ENCODE data around the gene CNIH1.
"Not testable (repeated sequence)": the region's sequence is repeated elsewhere in the genome, so short reads cannot be mapped to it uniquely, and the experiment has no call there.

Gene CNIH1

GRCh38 chr14:54387328-54387727, 53.8 kb downstream of the CNIH1 start:
- H3K27ac ChIP-seq = no peak overlapping the region
- TF ChIP-seq ZFX (IDR thresholded peaks at IDR 0.05; ENCODE audit: borderline replicate concordance) = no peak
- TF ChIP-seq, protein P1, sequence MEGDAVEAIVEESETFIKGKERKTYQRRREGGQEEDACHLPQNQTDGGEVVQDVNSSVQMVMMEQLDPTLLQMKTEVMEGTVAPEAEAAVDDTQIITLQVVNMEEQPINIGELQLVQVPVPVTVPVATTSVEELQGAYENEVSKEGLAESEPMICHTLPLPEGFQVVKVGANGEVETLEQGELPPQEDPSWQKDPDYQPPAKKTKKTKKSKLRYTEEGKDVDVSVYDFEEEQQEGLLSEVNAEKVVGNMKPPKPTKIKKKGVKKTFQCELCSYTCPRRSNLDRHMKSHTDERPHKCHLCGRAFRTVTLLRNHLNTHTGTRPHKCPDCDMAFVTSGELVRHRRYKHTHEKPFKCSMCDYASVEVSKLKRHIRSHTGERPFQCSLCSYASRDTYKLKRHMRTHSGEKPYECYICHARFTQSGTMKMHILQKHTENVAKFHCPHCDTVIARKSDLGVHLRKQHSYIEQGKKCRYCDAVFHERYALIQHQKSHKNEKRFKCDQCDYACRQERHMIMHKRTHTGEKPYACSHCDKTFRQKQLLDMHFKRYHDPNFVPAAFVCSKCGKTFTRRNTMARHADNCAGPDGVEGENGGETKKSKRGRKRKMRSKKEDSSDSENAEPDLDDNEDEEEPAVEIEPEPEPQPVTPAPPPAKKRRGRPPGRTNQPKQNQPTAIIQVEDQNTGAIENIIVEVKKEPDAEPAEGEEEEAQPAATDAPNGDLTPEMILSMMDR (IDR thresholded peaks at IDR 0.05) = no peak

DNA sequence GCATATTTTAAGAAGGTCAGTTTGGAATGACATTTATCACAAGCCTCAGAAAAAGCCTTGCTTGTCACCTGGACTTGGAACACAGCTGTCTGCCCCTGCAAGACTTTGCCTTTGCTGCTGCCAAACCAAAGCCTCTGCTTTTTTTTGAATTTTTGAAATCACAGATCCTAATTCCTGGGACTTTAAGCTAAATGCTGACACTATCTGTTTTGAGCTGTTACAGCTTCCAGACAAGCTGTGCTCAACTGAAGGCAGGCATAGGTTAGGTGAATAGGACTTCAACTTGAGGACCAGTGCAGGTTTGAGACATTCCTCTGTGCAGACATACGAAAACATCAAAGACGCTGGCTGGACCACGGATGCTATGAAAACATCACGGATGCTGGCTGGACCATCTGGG, 55.6 kb downstream of the CNIH1 start:
- TF ChIP-seq ZFX (IDR thresholded peaks at IDR 0.05; ENCODE audit: borderline replicate concordance) = no peak
- TF ChIP-seq, protein P1 (IDR thresholded peaks at IDR 0.05) = no peak
- no peak overlapping the region for H3K27ac ChIP-seq

DNA sequence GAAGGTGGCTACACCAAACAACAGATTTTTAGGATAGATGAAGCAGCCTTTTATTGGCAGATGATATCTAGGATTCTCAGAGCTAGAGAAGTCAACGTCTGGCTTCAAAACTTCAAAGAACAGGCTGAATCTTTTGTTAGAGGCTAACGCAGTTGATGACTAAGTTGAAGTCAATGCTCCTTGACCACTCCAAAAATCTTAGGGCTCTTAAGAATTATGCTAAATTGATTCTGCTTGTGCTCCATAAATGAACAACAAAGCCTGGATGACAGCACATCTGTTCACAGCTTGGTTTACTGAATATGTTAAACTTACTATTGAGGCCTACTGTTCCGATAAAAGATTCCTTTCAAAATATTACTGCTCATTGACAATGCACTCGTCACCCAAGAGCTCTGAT, 57.3 kb downstream of the CNIH1 start:
- no peak for TF ChIP-seq ZFX (IDR thresholded peaks at IDR 0.05; ENCODE audit: borderline replicate concordance)
- TF ChIP-seq, protein P1 (IDR thresholded peaks at IDR 0.05) = no peak
- no peak overlapping the region for H3K27ac ChIP-seq

DNA sequence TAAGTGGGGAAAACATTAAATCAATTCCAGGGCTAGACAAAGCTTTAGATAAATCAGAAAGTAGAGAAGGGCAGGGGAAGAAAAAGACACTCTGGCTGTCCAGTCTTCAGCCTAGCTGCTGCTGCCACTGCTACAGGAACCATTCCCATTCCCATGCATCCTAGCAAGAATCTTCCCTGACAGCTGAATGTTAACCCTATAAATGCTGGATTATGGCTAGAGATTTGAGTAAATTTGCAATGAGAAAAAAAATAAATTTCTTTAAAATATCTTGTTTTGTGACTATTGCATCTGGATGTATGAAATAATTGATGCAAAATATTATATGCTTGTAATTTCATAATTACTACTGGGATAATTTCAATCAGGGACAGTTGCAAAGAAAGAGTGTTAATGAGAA, 59.4 kb downstream of the CNIH1 start:
- TF ChIP-seq, protein P1 (IDR thresholded peaks at IDR 0.05) = no peak
- TF ChIP-seq ZFX (IDR thresholded peaks at IDR 0.05; ENCODE audit: borderline replicate concordance) = no peak

DNA sequence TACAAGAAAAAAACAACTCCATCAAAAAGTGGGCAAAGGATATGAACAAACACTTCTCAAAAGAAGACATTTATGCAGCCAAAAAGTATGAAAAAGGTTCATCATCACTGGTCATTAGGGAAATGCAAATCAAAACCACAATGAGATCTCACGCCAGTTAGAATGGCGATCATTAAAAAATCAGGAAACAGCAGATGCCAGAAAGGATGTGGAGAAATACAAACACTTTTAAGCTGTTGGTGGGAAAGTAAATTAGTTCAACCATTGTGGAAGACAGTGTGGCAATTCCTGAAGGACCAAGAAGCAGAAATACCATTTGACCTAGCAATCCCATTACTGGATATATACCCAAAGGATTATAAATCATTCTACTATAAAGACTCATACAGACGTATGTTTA, 60.6 kb downstream of the CNIH1 start:
- H3K27ac ChIP-seq = not testable (repeated sequence)

More for the DNA sequence above, 59.4 kb downstream of the CNIH1 start:
- no peak overlapping the region for H3K27ac ChIP-seq

DNA sequence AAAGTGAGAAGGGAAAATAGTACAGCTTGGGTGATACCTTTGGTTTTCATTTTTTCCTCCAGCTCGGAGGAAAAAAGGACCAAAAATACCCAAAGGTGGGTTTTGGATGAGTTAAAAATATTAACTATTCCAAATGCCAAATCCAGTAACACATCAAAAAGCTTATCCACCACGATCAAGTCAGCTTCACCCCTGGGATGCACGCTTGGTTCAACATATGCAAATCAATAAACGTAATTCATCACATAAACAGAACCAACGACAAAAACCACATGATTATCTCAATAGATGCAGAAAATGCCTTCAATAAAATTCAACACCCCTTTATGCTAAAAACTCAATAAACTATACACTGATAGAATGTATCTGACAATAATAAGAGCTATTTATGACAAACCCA, 62.3 kb downstream of the CNIH1 start:
- not testable (repeated sequence) for H3K27ac ChIP-seq

GRCh38 chr14:54377501-54377900, 63.7 kb downstream of the CNIH1 start:
- TF ChIP-seq, protein P1 (IDR thresholded peaks at IDR 0.05) = no peak
- TF ChIP-seq ZFX (IDR thresholded peaks at IDR 0.05; ENCODE audit: borderline replicate concordance) = no peak
- H3K27ac ChIP-seq = no peak overlapping the region

DNA sequence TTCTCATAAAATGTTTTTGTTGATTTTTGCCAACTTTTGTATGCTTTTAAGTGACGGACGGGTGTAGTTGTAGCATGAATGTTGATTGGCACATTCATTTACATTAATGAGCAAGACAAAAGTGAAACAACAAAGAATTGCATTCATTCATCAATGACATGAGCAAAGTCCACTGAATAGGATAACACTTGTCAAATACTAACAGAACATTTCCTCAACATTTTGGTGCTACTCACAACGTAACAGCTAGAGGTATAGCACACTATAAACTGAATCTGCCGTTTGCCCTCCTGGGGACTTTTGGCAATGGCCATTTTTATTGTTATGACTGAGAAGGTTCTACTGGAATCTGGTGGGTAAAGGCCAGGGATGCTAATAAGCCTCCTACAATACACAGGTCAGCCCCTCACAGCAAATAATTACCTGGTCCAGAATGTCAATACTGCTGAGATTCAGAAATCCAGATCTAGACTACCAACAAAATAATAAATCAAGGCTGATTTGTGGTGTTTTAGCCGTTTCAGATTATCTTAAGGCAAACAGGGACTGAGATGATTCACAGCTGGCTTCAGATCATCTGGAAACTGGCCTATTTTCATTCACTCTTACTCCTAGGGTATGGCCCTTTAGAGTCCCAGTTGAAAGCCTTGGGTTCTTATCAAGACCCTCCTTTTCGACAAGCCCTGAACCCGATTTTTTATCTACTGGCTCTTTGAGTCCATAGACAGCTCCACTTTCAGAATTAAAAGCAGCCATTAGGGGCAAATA, 66.9 kb downstream of the CNIH1 start:
- H3K27ac ChIP-seq = no peak overlapping the region
- TF ChIP-seq ZFX (IDR thresholded peaks at IDR 0.05; ENCODE audit: borderline replicate concordance) = no peak
- TF ChIP-seq, protein P1 (IDR thresholded peaks at IDR 0.05) = no peak
